Endometrial microvascular endothelial cells (primary cell): ENCODE measurements around the gene WDR73. TPM values are rescaled to one million over a fixed set of nuclear protein-coding genes. Genes with fewer than 3 reads are reported as not detected.
"Not testable (repeated sequence)": the region's sequence is repeated elsewhere in the genome, so short reads cannot be mapped to it uniquely, and the experiment has no call there.

Experiments used
- in situ Hi-C: cut with HindIII; loops from 2 replicates; pipeline ENCODE4 v1.10.0; 2017; ENCODE audit warnings: low sequenced_read_pairs, low pct_unique_long_range_greater_than_20kb; ENCODE audit errors: inconsistent ontology term
- total RNA-seq: library from RNA; depleted of rRNA; stranded (reverse); fragments of >200 nt; gene quantifications from one replicate; pipeline ENCODE4 v1.2.3, GENCODE V29; 2015; ENCODE audit errors: inconsistent ontology term

The WDR73 gene
- total RNA-seq, 1 donor from 2014 or later, result 17.2 TPM

DNA sequence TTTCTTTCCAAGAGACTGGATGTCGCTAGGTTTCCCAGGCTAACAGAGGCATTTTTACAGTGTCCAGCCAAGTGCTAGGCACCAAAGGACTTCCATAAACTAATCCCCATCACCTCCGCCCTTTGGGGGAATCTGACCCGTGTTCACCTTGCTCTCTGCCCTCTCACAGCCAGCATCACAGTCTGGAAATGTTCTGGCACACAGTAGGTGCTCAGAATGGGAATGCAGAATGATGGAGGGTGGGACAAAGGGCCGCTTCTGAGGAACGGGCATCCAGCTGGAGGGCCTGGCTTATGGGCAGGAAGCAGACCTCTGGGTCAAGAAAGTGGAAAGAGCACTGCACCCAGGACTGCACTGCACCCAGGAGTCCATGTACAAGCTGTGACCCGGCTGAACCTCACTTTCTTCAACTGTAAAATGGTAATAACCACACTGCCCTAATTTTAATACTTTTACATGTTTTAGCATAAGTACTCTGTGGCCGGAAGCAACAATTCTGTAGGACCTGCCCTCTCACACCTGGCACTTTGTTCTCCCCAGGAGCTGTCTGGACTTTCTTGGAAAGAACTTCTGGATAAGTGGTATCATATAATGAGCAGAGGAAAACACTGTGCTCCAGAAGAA lies 4.8 kb upstream of the WDR73 start:
- in situ Hi-C loops, result no loop called here

DNA sequence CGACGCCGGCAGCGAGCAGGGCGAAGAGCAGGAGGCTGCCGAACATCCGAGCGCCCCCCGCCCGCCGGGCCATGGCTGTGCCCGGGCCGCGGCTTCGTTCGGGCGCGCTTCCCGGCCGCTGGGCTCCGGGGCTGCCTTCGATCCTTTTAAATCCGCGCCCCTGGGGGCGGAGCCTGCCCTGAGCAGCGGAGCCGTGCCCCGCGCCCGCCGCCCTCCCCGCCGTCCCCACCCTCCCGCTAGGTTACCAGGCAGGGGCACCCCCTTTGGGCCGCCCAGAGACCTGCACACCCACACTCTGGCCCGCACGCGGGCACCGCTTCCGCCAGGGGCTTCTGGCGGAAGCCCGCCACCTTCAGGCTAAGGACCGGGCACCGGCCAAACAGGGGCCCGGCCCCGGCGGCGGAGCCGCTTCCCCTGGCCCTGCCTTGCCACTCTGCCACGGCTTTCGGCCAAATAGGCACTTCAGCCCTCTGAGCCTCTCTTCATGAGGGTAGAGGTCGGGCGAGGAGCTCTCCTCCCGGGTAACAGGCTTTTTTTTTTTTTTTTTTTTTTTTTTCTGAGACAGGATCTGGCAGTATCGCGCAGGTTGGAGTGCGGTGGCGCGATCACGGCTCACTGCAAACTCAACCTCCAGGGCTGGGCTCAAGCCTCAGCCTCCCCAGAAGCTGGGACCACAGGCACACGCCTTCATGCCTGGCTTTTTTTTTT lies 4.2 kb upstream of the WDR73 start, which contains the start of gene NMB:
NMB (minus strand) TSS at position 120 of the 708 bp plus-strand sequence; CDS start at position 73, 47 bp downstream.
- in situ Hi-C loops, result no loop called here

DNA sequence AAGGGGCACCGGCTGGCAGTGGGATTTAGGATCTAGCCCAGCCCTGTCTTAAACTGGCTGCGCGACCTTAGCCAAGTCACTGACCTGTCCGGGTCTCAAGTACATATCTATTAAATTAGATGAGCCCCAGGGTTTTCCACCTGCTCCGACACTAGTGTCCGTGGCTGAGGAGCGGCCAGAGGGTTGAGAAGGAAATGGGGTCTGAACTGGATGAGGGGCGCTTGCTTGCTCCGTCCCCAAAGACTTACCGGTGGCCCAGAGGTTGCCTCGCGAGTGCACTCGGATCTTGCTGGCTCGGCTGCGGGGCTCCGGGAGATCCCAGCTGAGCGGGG lies 3.6 kb upstream of the WDR73 start:
- in situ Hi-C loops, result no loop called here

DNA sequence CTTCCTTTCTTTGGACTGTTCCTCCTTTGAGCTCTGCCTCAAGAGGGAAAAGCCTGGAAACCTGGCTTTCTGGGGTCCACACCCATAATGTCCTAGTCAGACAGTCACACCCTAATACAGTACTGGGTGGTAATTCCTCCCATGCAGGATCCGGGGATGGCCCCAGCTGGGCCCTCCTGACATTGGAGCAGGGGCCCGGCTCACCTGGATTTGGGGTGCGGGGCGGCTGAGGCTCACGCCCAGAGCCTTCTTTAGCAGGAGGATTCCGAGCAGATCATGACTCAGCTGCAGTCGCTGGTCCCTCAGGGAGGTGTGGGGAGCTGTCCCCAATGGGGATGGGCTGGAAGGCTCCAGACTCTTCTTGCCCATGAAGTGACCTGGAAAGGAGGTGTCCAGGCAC lies 2.9 kb upstream of the WDR73 start:
- in situ Hi-C loops, result no loop called here

DNA sequence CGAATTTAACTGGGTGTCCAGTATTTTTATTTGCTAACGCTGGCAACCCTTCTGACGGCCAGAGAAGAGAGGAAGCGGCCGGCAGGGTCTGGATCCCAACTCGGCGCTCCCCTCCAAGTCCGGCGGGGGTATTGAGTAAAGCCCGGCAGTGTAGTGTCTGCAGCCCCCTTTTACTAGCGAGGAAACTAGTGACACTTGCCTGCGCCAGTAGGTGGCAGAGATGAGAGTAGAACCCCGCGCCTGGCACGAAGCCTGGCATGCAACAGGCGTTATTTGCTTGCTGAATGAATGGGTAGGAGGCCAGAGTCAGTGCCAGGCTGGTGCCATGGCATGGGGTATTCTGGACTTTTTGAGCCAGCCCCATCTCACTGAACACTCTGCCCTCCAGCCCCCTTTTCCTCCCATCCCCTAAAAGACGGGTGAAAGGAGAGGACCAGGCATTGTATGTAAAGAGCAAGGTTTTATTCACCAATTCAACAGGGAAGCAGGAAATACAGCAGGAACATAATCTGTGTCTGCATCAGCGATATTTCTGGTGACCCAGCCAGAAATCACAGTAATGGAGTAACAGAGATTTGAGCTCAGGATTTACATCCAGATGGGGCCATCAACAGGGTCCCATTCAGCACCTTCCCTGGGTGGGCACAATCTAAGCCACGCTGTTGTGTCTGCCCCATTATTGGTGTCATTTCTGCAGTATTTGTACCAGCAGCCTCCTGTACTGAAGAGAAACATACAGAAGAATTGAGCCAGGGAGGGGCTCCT lies 788 bp upstream of the WDR73 start:
- in situ Hi-C loops, result no loop called here

DNA sequence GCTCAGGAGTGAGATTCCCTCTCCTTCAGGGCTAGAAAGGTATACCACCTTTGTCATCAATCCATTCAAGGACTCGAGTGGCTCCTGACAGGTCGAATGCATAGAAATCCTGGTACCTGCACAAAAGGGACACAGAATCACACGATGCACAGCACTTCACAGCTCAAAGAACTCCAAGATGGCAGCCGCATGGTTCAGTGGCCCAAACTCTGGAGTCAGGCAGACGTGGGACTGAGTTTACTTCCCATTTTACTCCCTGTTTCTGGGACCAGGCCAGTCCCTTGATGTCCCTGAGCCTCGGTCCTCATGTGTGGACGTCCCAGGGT lies 536 bp downstream of the WDR73 start:
- in situ Hi-C loops, result no loop called here

DNA sequence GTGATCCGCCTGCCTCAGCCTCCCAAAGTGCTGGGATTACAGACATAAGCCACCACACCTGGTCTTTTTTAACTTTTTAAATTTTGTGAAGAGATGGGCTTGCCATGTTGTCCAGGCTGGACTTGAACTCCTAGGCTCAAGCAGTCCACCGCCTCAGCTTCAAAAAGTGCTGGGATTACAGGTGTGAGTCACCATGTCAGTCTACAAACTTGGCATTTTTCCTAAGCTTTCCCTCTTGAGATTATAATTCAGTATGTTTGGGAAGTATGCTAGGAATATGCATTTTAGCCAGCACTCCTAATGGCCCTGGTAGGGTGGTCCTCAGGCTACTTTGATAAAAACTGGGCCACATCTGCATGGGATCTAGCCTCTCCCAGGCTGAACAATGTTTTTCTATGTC lies 4.4 kb downstream of the WDR73 start:
- in situ Hi-C loops, result no loop called here

DNA sequence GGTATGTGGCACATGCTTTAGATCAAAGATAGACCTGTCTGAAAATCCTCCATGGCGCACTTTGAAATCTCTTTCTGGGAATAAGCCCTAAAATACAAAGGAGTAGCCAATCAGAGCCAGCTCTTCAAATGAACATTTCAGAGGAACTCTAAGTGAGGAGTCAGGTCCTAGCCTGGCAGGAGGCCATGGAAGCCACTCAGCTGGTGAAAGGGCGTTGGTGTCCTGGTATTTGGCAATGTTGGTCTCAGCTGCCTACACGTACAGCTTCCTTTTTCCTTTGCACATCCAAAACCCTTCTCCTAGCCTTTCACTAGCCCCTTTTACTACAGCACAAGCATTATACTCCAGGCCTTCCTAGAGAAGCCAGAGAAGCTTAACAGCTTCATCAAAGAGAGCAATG lies 5.5 kb downstream of the WDR73 start:
- in situ Hi-C loops, result no loop called here

DNA sequence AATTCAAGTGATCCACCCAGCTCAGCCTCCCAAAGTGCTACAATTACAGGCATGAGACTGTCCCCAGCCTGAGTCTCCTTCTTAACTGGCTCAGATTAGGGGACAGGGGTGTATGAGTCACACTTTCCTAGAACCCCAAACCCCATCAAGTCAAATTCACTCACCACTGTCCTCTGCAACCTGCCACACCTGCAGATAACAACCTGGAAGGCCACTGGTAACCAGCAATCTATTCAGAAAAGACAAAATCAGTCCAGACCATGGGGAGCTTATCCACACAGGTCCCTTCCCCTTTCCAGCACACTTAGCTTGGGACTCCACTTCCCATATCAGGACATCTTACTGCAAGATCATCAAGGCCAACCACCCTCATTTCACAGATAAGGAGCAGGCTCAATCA lies 6.4 kb downstream of the WDR73 start:
- in situ Hi-C loops, result no loop called here

DNA sequence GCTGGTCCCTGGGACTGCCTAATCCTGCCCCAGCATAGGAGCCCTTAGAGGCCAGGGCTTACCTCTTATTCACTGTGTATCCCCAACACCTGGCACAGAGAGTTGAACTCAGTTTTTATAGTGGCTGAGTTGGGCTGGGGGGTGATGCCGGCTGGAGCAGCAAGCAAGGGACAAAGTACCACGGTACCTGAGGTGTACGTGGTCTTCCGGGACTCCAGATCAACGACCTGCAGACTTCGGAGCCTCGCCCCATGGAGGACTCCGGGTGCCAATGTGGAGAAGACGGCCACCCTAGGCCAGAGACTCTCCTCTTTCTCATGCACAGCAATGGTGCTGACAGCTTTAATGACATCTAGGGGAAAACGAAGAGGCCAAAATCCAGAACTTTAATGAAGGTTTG lies 8.1 kb downstream of the WDR73 start:
- in situ Hi-C loops, result no loop called here

DNA sequence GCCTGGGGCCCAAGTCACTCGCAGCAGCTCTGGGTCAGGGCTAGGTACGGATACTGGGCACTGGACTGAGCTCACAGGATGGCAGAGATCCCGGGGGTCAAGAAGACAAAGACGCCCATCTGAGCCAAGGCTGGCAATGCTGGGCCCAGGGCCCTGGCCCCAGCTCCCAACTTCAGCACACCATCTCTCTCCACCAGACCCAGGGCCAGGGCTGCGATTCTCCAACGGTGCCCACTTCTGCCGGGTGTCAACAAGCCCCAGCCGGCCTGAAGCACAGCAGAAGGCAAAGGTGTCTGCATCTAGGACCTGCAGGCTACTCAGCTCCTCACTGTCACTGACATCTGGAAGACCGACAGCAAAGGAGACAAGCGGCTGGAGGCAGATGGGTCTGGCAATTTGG lies 8.6 kb downstream of the WDR73 start:
- in situ Hi-C loops, result no loop called here

DNA sequence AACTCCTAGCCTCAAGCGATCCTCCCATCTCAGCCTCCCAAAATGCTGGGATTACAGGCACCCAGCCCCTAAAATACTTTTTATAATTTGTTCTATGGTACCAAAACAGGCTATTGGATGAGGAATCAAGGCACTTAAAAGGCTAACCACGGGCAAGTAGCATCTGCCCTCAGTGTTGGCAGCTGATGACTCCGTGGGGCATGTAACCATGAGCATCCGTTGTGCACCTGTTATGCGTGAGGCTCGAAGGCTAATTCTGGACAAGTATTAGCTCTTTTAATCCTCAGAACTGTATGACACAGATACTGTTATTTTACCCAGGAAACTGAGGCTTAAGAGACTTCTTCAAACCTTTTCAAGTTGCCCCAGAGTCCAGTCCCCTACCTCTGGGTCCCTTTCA lies 10.2 kb downstream of the WDR73 start:
- in situ Hi-C loops, result no loop called here

DNA sequence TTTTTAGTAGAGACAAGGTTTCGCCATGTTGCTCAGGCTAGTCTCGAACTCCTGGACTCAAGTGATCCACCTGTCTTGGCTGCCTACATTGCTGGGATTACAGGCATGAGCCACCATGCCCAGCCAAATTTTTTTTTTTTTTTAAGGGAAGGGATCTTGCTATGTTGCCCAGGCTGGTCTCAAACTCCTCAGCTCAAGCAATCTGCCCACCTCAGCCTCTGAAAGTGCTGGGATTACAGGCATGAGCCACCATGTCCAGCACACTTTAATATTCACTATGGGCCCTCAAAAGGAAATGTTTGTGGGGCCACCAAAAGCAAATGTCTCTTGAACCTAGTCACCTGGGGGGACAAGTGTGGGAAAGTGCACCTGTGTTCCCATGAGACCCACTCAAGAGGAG lies 11.4 kb downstream of the WDR73 start:
- in situ Hi-C loops, result not testable (repeated sequence)

DNA sequence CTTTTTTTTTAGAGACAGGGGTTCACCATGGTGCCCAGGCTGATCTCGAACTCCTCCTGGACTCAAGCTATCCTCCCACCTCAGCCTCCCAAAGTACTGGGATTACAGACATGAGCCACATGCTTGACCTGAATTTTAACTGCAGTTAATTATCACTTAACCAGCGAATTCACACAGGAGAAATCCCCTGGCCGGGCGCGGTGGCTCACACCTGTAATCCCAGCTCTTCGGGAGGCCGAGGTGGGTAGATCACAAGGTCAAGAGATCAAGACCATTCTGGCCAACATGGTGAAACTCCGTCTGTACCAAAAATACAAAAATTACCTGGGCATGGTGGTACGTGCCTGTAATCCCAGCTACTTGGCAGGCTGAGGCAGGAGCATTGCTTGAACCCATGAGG lies 12.2 kb downstream of the WDR73 start:
- in situ Hi-C loops, result not testable (repeated sequence)

DNA sequence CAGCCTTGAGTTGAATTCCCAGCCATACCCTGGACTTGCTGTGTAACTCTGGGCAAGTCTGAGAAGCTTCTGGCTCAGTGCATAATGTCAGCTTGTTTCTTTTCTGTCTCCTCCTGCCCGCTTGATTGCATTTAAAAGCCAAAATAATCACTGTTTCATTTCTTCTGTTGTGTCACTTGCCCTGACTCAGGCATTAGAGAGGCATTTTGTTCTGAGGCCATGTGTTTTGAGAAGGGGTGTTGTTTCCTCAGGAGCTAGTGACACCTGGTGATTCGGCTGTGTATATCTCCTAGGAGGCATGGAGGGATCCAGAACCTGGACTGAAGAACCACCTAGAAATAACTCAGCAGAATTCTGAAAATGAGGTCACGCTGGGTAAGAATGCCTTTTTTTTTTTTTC lies 16.0 kb downstream of the WDR73 start:
- in situ Hi-C loops, result no loop called here

DNA sequence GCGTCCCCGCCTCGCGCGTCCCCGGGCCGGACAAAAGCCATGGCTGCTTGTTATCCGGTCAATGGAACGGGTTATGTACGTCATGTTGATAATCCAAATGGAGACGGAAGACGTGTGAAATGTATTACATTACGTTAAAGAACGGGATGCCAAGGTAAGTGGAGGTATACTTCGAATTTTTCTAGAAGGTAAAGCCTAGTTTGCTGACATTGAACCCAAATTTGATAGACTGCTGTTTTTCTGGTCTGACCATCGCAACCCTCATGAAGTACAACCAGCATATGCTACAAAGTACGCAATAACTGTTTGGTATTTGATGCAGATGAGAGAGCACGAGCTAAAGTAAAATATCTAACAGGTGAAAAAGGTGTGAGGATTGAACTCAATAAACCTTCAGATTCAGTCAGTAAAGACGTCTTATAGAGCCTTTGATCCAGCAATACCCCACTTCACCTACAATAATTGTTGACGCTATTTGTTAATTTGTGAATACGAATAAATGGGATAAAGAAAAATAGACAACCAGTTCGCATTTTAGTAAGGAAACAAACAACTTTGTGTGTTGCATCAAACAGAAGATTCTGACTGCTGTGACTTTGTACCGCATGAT lies 19.8 kb downstream of the WDR73 start:
- in situ Hi-C loops, result no loop called here

DNA sequence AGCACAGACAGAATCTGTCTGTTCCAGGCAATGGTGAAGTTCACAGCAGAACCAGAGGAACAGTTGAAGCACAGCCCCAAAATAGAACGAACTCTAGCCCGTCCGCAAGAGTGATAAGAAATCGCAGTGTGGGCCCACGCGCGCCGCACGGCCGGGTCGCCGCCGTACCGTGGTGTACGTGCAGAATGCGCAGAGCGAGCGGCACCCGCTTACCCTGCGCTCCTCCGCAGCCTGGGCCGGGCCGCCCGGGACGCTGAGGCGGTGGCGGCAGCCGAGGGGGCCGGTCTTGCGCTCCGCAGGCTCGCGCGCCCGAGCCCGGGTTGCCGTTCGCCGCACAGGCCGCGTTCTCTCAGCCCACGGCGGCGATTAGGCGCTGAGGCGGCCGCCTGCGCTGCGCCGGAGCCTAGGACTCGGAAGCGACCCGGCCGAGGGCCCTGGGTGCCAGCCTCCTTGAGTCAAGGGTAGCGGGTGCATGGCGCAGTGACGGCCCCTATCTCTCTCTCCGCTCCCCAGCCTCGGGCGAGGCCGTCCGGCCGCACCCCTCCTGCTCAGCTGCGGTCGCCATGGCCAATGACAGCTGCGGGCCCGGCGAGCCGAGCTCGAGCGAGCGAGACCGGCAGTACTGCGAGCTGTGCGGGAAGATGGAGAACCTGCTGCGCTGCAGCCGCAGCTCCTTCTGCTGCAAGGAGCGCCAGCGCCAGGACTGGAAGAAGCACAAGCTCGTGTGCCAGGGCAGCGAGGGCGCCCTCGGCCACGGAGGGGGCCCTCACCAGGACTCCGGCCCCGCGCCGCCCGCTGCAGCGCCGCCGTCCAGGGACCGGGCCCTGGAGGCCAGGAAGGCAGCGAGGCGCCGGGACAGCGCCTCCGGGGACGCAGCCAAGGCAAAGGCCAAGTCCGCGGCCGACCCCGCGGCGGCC lies 20.5 kb downstream of the WDR73 start:
- in situ Hi-C loops, result no loop called here

DNA sequence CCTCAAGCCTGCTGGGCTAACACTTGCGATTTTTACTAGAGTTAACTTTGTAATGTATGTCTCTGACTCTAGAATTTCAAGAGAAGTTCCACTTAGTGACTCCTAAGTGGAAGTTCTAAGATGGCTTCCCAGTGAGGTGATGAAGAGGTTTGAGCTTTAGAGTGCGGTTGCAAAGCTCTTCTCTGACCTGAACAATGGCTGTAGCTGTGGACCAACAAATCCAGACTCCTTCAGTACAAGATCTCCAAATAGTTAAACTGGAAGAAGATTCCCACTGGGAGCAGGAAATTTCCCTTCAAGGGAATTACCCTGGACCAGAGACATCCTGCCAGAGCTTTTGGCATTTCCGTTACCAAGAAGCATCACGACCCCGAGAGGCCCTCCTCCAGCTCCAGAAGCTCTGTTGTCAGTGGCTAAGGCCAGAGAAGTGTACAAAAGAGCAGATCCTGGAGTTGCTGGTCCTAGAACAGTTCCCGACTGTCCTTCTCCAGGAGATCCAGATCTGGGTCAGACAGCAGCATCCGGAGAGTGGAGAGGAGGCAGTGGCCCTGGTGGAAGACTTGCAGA lies 22.3 kb downstream of the WDR73 start:
- in situ Hi-C loops, result no loop called here

DNA sequence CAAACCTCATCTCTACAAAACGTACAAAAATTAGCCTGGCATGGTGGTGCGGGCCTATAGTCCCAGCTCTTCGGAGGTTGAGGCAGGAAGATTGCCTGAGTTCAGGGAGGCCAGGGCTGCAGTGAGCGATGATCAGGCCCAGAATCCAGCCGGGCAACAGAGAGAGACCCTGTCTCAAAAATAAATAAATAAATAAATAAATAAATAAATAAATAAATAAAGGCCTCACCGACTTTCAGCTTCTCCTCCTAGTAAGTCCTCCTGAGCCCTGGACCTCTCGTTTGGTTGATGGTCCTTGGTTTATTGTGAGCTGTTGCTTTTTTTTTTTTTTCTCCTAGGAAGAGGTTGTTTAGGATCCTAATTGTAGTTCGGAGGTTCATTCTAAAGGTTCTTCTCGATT lies 25.1 kb downstream of the WDR73 start:
- in situ Hi-C loops, result no loop called here
